GM23338 (cell line): ENCODE data around the gene BLTP3B. TPM values are rescaled to one million over a fixed set of nuclear protein-coding genes. Genes with fewer than 3 reads are reported as not detected.

Experiments used
- ATAC-seq: fragments of 200-7000 bp; cut with Tn5 transposase; 3 replicates; pipeline ENCODE4 v1.9.1; 2020
- DNase-seq: peaks from one replicate; pipeline ENCODE4 v3.0.0-alpha.2; 2015; ENCODE audit warnings: low spot score
- H2AFZ ChIP-seq: fragments of 200-600 bp; sonication (generic); 2 replicates; pipeline ENCODE4 v1.8.0; 2016; ENCODE audit warnings: antibody characterized with exemption, mild to moderate bottlenecking, moderate library complexity
- H3F3A ChIP-seq: fragments of 200-600 bp; sonication (generic); replicated peaks from 2 replicates; pipeline ENCODE4 v1.8.0; 2017; ENCODE audit warnings: antibody characterized with exemption, mixed run types, low read depth
- H3K27ac ChIP-seq: fragments of 200-600 bp; sonication (generic); 2 replicates; pipeline ENCODE4 v1.6.1; 2016; ENCODE audit warnings: low read depth
- H3K27me3 ChIP-seq: fragments of 200-600 bp; sonication (generic); 2 replicates; pipeline ENCODE4 v1.8.0; 2016; ENCODE audit warnings: mild to moderate bottlenecking, mixed run types, moderate library complexity; ENCODE audit not compliant: insufficient read depth
- H3K36me3 ChIP-seq: fragments of 200-600 bp; sonication (generic); 2 replicates; pipeline ENCODE4 v1.8.0; 2016; ENCODE audit warnings: mild to moderate bottlenecking; ENCODE audit not compliant: insufficient read depth
- H3K4me1 ChIP-seq: fragments of 200-600 bp; sonication (generic); 2 replicates; pipeline ENCODE4 v1.8.0; 2016; ENCODE audit warnings: mild to moderate bottlenecking, moderate library complexity; ENCODE audit not compliant: insufficient read depth
- H3K4me2 ChIP-seq: fragments of 200-600 bp; sonication (generic); 2 replicates; pipeline ENCODE4 v1.7.1; 2017; ENCODE audit warnings: mixed run types
- H3K4me3 ChIP-seq: fragments of 200-600 bp; sonication (generic); 2 replicates; pipeline ENCODE4 v1.6.1; 2016; ENCODE audit warnings: mixed run types
- H3K79me2 ChIP-seq: fragments of 200-600 bp; sonication (generic); replicated peaks from 2 replicates; pipeline ENCODE4 v1.8.0; 2017; ENCODE audit warnings: mild to moderate bottlenecking; ENCODE audit not compliant: insufficient read depth
- H3K9me2 ChIP-seq: fragments of 200-600 bp; sonication (generic); 2 replicates; pipeline ENCODE4 v1.8.0; 2017; ENCODE audit not compliant: insufficient read depth
- H4K20me1 ChIP-seq: fragments of 200-600 bp; sonication (generic); replicated peaks from 2 replicates; pipeline ENCODE4 v1.8.0; 2017; ENCODE audit warnings: mild to moderate bottlenecking; ENCODE audit not compliant: insufficient read depth
- H3K27ac Mint-ChIP-seq: 2 replicates; pipeline ENCODE4 v1.8.0; 2020; ENCODE audit warnings: inconsistent platforms, mild to moderate bottlenecking, moderate library complexity, mixed read lengths
- H3K27me3 Mint-ChIP-seq: 3 replicates; pipeline ENCODE4 v1.8.0; 2022; ENCODE audit warnings: low read depth, mild to moderate bottlenecking, moderate library complexity, mixed read lengths, inconsistent platforms; ENCODE audit not compliant: insufficient read depth, poor library complexity
- H3K36me3 Mint-ChIP-seq: 3 replicates; pipeline ENCODE4 v1.8.0; 2021; ENCODE audit warnings: low read depth, mild to moderate bottlenecking, inconsistent platforms, moderate library complexity, mixed read lengths
- H3K4me1 Mint-ChIP-seq: 3 replicates; pipeline ENCODE4 v1.8.0; 2020; ENCODE audit warnings: mild to moderate bottlenecking, inconsistent platforms, mixed read lengths
- H3K4me3 Mint-ChIP-seq: 3 replicates; pipeline ENCODE4 v1.8.0; 2021; ENCODE audit warnings: moderate library complexity, mild to moderate bottlenecking, inconsistent platforms, mixed read lengths
- H3K9me3 Mint-ChIP-seq: 3 replicates; pipeline ENCODE4 v1.8.0; 2020; ENCODE audit warnings: moderate library complexity, mild to moderate bottlenecking, inconsistent platforms, mixed read lengths
- CREB1 ChIP-seq: fragments of 250-450 bp; sonication (Bioruptor Pico); IDR thresholded peaks from 2 replicates; pipeline ENCODE4 v1.5.0; 2020; ENCODE audit warnings: low read depth, mild to moderate bottlenecking, moderate library complexity
- EZH2 ChIP-seq: fragments of 200-600 bp; sonication (generic); IDR thresholded peaks from one replicate; pipeline ENCODE4 v1.8.0; 2017; ENCODE audit warnings: antibody characterized with exemption, mild to moderate bottlenecking, low read depth; ENCODE audit not compliant: unreplicated experiment
- EZH2phosphoT487 ChIP-seq: fragments of 200-600 bp; sonication (generic); IDR thresholded peaks from one replicate; pipeline ENCODE4 v1.8.1; 2018; ENCODE audit warnings: antibody characterized with exemption; ENCODE audit not compliant: unreplicated experiment
- JUNB ChIP-seq: IDR thresholded peaks from one replicate; pipeline ENCODE4 v1.6.1; 2016; ENCODE audit warnings: antibody characterized with exemption; ENCODE audit not compliant: unreplicated experiment
- NANOG ChIP-seq: IDR thresholded peaks from 2 replicates; pipeline ENCODE4 v1.6.1; 2016; ENCODE audit warnings: antibody characterized with exemption, borderline replicate concordance
- POLR2AphosphoS5 ChIP-seq: IDR thresholded peaks from 2 replicates; pipeline ENCODE4 v1.6.1; 2016; ENCODE audit warnings: antibody characterized with exemption, low read depth
- STAT1 ChIP-seq: IDR thresholded peaks from one replicate; pipeline ENCODE4 v1.6.1; 2016; ENCODE audit warnings: antibody characterized with exemption; ENCODE audit not compliant: unreplicated experiment
- ZNF114 ChIP-seq: fragments of 250-450 bp; sonication (Bioruptor Pico); IDR thresholded peaks from 2 replicates; pipeline ENCODE4 v1.5.0; 2020; ENCODE audit warnings: mild to moderate bottlenecking, moderate library complexity
- ZNF331 ChIP-seq: fragments of 250-450 bp; sonication (Bioruptor Pico); IDR thresholded peaks from 2 replicates; pipeline ENCODE4 v1.5.0; 2020; ENCODE audit warnings: low read depth, mild to moderate bottlenecking, moderate library complexity
- polyA plus RNA-seq: library from polyadenylated mRNA; unstranded; fragments of >200 nt; fragmentation: Nextera tagmentation; extraction: Ambion mirVana; gene quantifications from 2 replicates; pipeline ENCODE4 v1.2.1, GENCODE V29; 2016
- total RNA-seq: library from RNA; depleted of rRNA; stranded (reverse); fragments of >200 nt; shearing (Covaris generic); gene quantifications from 2 replicates; pipeline ENCODE4 v1.2.3, GENCODE V29; 2014
- TF ChIP-seq, protein P1 (sequence below): IDR thresholded peaks from one replicate; pipeline ENCODE4 v1.6.1; 2018; ENCODE audit warnings: antibody characterized with exemption; ENCODE audit not compliant: unreplicated experiment
- TF ChIP-seq, protein P2 (sequence below), 2 experiments: fragments of 200-600 bp in 1 of 2; sonication (generic) in 1 of 2; conservative IDR thresholded peaks; 2 replicates each; pipeline versions ENCODE4 v1.5.1 to v1.6.1; 2016 to 2017; ENCODE audit warnings: antibody characterized with exemption in 2 of 2, low read depth in 2 of 2, mild to moderate bottlenecking in 2 of 2, moderate library complexity in 1 of 2
- TF ChIP-seq, protein P3 (sequence below): fragments of 250-450 bp; sonication (Bioruptor Pico); IDR thresholded peaks from 2 replicates; pipeline ENCODE4 v1.5.0; 2020; ENCODE audit warnings: mild to moderate bottlenecking, moderate library complexity
- TF ChIP-seq, protein P4 (sequence below): IDR thresholded peaks from 2 replicates; pipeline ENCODE4 v1.6.1; 2016; ENCODE audit warnings: antibody characterized with exemption

BLTP3B gene
- total and polyA plus RNA-seq, 2 experiments from 2014 or later: 11.2 to 35.8 TPM

GRCh38 chr12:100114574-100114973 lies 28.1 kb downstream of the BLTP3B start:
- Histone ChIP-seq H3K27ac (no peak overlapping the region), H3K4me1 (no peaks in the 10 kb centered on the region), H3F3A (no peaks in the 10 kb centered on the region), H3K36me3 (no peaks in the 10 kb centered on the region), H3K79me2 (peaks cover 97% of the 10 kb centered on the region), H3K4me2 (no peak overlapping the region), H4K20me1 (peaks cover 14% of the 10 kb centered on the region; the same call in 1 of the 2 replicates), H3K4me3 (no peak overlapping the region), H2AFZ (no peak overlapping the region), H3K27me3 (no peaks in the 10 kb centered on the region), H3K9me2 (no peaks in the 10 kb centered on the region)
- ATAC-seq (no peak), DNase-seq (no peak)
- peaks cover 14% of the 10 kb centered on the region for H3K36me3 Mint-ChIP-seq
- H3K4me3 Mint-ChIP-seq: no peak overlapping the region
- peaks cover 5% of the 10 kb centered on the region; the same call in 1 of the 3 replicates for H3K9me3 Mint-ChIP-seq
- H3K27me3 Mint-ChIP-seq: peaks cover 3% of the 10 kb centered on the region
- H3K27ac Mint-ChIP-seq: no peak overlapping the region
- TF ChIP-seq, protein P1, sequence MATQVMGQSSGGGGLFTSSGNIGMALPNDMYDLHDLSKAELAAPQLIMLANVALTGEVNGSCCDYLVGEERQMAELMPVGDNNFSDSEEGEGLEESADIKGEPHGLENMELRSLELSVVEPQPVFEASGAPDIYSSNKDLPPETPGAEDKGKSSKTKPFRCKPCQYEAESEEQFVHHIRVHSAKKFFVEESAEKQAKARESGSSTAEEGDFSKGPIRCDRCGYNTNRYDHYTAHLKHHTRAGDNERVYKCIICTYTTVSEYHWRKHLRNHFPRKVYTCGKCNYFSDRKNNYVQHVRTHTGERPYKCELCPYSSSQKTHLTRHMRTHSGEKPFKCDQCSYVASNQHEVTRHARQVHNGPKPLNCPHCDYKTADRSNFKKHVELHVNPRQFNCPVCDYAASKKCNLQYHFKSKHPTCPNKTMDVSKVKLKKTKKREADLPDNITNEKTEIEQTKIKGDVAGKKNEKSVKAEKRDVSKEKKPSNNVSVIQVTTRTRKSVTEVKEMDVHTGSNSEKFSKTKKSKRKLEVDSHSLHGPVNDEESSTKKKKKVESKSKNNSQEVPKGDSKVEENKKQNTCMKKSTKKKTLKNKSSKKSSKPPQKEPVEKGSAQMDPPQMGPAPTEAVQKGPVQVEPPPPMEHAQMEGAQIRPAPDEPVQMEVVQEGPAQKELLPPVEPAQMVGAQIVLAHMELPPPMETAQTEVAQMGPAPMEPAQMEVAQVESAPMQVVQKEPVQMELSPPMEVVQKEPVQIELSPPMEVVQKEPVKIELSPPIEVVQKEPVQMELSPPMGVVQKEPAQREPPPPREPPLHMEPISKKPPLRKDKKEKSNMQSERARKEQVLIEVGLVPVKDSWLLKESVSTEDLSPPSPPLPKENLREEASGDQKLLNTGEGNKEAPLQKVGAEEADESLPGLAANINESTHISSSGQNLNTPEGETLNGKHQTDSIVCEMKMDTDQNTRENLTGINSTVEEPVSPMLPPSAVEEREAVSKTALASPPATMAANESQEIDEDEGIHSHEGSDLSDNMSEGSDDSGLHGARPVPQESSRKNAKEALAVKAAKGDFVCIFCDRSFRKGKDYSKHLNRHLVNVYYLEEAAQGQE: no peak
- TF ChIP-seq ZNF331: no peak
- no peak for TF ChIP-seq JUNB
- TF ChIP-seq ZNF114 (CRISPR knock-in tag): no peak
- TF ChIP-seq, protein P2, sequence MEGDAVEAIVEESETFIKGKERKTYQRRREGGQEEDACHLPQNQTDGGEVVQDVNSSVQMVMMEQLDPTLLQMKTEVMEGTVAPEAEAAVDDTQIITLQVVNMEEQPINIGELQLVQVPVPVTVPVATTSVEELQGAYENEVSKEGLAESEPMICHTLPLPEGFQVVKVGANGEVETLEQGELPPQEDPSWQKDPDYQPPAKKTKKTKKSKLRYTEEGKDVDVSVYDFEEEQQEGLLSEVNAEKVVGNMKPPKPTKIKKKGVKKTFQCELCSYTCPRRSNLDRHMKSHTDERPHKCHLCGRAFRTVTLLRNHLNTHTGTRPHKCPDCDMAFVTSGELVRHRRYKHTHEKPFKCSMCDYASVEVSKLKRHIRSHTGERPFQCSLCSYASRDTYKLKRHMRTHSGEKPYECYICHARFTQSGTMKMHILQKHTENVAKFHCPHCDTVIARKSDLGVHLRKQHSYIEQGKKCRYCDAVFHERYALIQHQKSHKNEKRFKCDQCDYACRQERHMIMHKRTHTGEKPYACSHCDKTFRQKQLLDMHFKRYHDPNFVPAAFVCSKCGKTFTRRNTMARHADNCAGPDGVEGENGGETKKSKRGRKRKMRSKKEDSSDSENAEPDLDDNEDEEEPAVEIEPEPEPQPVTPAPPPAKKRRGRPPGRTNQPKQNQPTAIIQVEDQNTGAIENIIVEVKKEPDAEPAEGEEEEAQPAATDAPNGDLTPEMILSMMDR (conservative IDR thresholded peaks at IDR 0.05; ENCODE audit: low read depth in 2 of 2): no peak
- TF ChIP-seq NANOG: no peak
- TF ChIP-seq STAT1: no peak
- TF ChIP-seq, protein P3, sequence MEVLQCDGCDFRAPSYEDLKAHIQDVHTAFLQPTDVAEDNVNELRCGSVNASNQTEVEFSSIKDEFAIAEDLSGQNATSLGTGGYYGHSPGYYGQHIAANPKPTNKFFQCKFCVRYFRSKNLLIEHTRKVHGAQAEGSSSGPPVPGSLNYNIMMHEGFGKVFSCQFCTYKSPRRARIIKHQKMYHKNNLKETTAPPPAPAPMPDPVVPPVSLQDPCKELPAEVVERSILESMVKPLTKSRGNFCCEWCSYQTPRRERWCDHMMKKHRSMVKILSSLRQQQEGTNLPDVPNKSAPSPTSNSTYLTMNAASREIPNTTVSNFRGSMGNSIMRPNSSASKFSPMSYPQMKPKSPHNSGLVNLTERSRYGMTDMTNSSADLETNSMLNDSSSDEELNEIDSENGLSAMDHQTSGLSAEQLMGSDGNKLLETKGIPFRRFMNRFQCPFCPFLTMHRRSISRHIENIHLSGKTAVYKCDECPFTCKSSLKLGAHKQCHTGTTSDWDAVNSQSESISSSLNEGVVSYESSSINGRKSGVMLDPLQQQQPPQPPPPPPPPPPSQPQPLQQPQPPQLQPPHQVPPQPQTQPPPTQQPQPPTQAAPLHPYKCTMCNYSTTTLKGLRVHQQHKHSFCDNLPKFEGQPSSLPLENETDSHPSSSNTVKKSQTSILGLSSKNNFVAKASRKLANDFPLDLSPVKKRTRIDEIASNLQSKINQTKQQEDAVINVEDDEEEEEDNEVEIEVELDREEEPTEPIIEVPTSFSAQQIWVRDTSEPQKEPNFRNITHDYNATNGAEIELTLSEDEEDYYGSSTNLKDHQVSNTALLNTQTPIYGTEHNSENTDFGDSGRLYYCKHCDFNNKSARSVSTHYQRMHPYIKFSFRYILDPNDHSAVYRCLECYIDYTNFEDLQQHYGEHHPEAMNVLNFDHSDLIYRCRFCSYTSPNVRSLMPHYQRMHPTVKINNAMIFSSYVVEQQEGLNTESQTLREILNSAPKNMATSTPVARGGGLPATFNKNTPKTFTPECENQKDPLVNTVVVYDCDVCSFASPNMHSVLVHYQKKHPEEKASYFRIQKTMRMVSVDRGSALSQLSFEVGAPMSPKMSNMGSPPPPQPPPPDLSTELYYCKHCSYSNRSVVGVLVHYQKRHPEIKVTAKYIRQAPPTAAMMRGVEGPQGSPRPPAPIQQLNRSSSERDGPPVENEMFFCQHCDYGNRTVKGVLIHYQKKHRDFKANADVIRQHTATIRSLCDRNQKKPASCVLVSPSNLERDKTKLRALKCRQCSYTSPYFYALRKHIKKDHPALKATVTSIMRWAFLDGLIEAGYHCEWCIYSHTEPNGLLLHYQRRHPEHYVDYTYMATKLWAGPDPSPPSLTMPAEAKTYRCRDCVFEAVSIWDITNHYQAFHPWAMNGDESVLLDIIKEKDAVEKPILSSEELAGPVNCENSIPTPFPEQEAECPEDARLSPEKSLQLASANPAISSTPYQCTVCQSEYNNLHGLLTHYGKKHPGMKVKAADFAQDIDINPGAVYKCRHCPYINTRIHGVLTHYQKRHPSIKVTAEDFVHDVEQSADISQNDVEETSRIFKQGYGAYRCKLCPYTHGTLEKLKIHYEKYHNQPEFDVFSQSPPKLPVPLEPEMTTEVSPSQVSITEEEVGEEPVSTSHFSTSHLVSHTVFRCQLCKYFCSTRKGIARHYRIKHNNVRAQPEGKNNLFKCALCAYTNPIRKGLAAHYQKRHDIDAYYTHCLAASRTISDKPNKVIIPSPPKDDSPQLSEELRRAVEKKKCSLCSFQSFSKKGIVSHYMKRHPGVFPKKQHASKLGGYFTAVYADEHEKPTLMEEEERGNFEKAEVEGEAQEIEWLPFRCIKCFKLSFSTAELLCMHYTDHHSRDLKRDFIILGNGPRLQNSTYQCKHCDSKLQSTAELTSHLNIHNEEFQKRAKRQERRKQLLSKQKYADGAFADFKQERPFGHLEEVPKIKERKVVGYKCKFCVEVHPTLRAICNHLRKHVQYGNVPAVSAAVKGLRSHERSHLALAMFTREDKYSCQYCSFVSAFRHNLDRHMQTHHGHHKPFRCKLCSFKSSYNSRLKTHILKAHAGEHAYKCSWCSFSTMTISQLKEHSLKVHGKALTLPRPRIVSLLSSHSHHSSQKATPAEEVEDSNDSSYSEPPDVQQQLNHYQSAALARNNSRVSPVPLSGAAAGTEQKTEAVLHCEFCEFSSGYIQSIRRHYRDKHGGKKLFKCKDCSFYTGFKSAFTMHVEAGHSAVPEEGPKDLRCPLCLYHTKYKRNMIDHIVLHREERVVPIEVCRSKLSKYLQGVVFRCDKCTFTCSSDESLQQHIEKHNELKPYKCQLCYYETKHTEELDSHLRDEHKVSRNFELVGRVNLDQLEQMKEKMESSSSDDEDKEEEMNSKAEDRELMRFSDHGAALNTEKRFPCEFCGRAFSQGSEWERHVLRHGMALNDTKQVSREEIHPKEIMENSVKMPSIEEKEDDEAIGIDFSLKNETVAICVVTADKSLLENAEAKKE (CRISPR knock-in tag): no peak
- no peak for TF ChIP-seq POLR2AphosphoS5
- TF ChIP-seq, protein P4, sequence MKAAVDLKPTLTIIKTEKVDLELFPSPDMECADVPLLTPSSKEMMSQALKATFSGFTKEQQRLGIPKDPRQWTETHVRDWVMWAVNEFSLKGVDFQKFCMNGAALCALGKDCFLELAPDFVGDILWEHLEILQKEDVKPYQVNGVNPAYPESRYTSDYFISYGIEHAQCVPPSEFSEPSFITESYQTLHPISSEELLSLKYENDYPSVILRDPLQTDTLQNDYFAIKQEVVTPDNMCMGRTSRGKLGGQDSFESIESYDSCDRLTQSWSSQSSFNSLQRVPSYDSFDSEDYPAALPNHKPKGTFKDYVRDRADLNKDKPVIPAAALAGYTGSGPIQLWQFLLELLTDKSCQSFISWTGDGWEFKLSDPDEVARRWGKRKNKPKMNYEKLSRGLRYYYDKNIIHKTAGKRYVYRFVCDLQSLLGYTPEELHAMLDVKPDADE: no peak
- TF ChIP-seq EZH2: no peak
- no peak for TF ChIP-seq CREB1 (CRISPR knock-in tag)
- no peak for TF ChIP-seq EZH2phosphoT487
- no peaks in the 10 kb centered on the region; the same call in 2 of the 3 replicates for H3K4me1 Mint-ChIP-seq
